Measurements from ENCODE around the gene XYLT1.

DNA sequence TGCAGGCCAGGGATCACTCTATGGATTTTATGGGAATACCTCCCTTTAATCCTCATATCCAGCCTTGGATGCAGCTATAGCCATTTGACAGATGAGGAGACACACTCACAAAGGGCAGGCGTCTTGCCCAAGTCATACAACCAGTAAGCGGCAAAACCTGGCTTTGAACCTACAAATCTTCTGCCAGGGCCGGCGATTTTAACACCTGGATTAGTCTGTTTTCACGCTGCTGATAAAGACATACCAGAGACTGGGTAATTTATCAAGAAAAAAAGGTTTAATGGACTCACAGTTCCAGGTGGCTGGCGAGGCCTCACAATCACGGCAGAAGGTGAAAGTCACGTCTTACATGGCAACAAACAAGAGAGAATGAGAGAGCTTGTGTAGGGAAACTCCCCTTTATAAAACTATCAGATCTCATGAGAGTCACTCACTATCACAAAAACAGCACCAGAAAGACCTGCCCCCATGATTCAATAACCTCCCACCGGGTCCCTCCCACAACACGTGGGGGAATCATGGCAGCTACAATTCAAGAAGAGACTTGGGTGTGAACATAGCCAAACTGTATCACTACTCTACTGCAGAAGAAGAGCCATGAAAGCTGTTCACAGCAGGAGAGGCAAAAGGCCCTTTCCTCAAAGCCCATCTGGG, 67.5 kb downstream of the XYLT1 start:
- TF ChIP-seq ELF4 (IDR thresholded peaks at IDR 0.05), result no peak
- TF ChIP-seq ARNT (IDR thresholded peaks at IDR 0.05), result no peak
- no peak for TF ChIP-seq SUZ12 (IDR thresholded peaks at IDR 0.05)
- TF ChIP-seq BHLHE40 (IDR thresholded peaks at IDR 0.05; ENCODE audit: borderline replicate concordance), result no peak
- TF ChIP-seq HDGF (IDR thresholded peaks at IDR 0.05; ENCODE audit: borderline replicate concordance), result no peak
- TF ChIP-seq FOXA1 (IDR thresholded peaks at IDR 0.05), result no peak
- no peak for TF ChIP-seq FOXM1 (IDR thresholded peaks at IDR 0.05; ENCODE audit: borderline replicate concordance)
- TF ChIP-seq TARDBP (IDR thresholded peaks at IDR 0.05), result no peak
- no peak for TF ChIP-seq ZNF384 (IDR thresholded peaks at IDR 0.05)
- TF ChIP-seq, protein P1, sequence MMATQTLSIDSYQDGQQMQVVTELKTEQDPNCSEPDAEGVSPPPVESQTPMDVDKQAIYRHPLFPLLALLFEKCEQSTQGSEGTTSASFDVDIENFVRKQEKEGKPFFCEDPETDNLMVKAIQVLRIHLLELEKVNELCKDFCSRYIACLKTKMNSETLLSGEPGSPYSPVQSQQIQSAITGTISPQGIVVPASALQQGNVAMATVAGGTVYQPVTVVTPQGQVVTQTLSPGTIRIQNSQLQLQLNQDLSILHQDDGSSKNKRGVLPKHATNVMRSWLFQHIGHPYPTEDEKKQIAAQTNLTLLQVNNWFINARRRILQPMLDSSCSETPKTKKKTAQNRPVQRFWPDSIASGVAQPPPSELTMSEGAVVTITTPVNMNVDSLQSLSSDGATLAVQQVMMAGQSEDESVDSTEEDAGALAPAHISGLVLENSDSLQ (IDR thresholded peaks at IDR 0.05), result no peak
- no peak for TF ChIP-seq SP1 (IDR thresholded peaks at IDR 0.05)
